HepG2 (cell line): ENCODE data around the gene CXADR. TPM values are rescaled to one million over a fixed set of nuclear protein-coding genes. Genes with fewer than 3 reads are reported as not detected.

Experiments used
- ARHGAP35 ChIP-seq: sonication (generic); formaldehyde crosslinking; IDR thresholded peaks from 2 replicates; pipeline ENCODE4 v1.9.0; 2022; ENCODE audit warnings: mild to moderate bottlenecking, inconsistent platforms, moderate library complexity, missing genetic modification reagents, borderline replicate concordance
- ELF3 ChIP-seq: IDR thresholded peaks from 2 replicates; pipeline ENCODE4 v1.6.1; 2016; ENCODE audit warnings: missing genetic modification reagents, missing compliant biosample characterization
- GTF3A ChIP-seq: sonication (generic); formaldehyde crosslinking; conservative IDR thresholded peaks from 2 replicates; pipeline ENCODE4 v1.4.0; 2020; ENCODE audit warnings: mild to moderate bottlenecking, missing genetic modification reagents
- KLF12 ChIP-seq: sonication (generic); formaldehyde crosslinking; IDR thresholded peaks from 2 replicates; pipeline ENCODE4 v1.4.0; 2020; ENCODE audit warnings: missing genetic modification reagents, borderline replicate concordance
- KLF16 ChIP-seq, 2 experiments: sonication (generic) in 1 of 2; formaldehyde crosslinking in 1 of 2; IDR thresholded peaks; 2 replicates each; pipeline versions ENCODE4 v1.6.1 to v1.8.0; 2016 to 2023; ENCODE audit warnings: missing genetic modification reagents in 2 of 2, missing compliant biosample characterization in 1 of 2
- NONO ChIP-seq, 2 experiments: fragments of 450-650 bp in 1 of 2; sonication (generic) in 1 of 2; formaldehyde crosslinking in 1 of 2; IDR thresholded peaks in 1 of 2; conservative IDR thresholded peaks in 1 of 2; 2 replicates each; pipeline versions ENCODE4 v1.6.1 to v1.8.0; 2017 to 2022; ENCODE audit warnings: mild to moderate bottlenecking in 1 of 2, missing genetic modification reagents in 1 of 2, moderate library complexity in 1 of 2
- SIN3A ChIP-seq: IDR thresholded peaks from 2 replicates; pipeline ENCODE4 v1.6.1; 2011; ENCODE audit warnings: low read depth, mild to moderate bottlenecking, control low read depth, low read length, borderline replicate concordance
- STAG1 ChIP-seq: sonication (generic); formaldehyde crosslinking; IDR thresholded peaks from 2 replicates; pipeline ENCODE4 v1.4.0; 2020; ENCODE audit warnings: missing genetic modification reagents
- ZFP62 ChIP-seq: sonication (generic); formaldehyde crosslinking; IDR thresholded peaks from 2 replicates; pipeline ENCODE4 v1.4.0; 2020; ENCODE audit warnings: missing genetic modification reagents
- ZNF547 ChIP-seq: sonication (generic); formaldehyde crosslinking; IDR thresholded peaks from 2 replicates; pipeline ENCODE4 v1.5.1; 2020; ENCODE audit warnings: mild to moderate bottlenecking, missing genetic modification reagents
- polyA plus RNA-seq, 8 experiments: library from polyadenylated mRNA; depleted of rRNA in 3 of 8; stranded (reverse) in 7 of 8; unstranded in 1 of 8; fragments of >200 nt; fragmentation: Illumina TruSeq in 4 of 8; extraction: Trizol in 4 of 8; gene quantifications; 2 replicates each; pipeline versions ENCODE4 v1.2.1 to v1.2.3, GENCODE V29; 2011 to 2016; ENCODE audit warnings: low read depth in 4 of 8, missing spikeins in 1 of 8, mixed read lengths in 1 of 8; ENCODE audit not compliant: insufficient read depth in 1 of 8
- total RNA-seq, 5 experiments: library from RNA; depleted of rRNA; stranded (reverse); fragments of >200 nt; fragmentation: Illumina TruSeq; extraction: Trizol; gene quantifications; 2 replicates each; pipeline ENCODE4 v1.2.3, GENCODE V29; 2016; ENCODE audit warnings: low read depth in 1 of 5
- TF ChIP-seq, protein P1 (sequence below): sonication (generic); formaldehyde crosslinking; IDR thresholded peaks from 2 replicates; pipeline ENCODE4 v1.4.0; 2020; ENCODE audit warnings: mild to moderate bottlenecking, missing genetic modification reagents
- TF ChIP-seq, protein P2 (sequence below): sonication (generic); formaldehyde crosslinking; conservative IDR thresholded peaks from 2 replicates; pipeline ENCODE4 v1.4.0; 2020; ENCODE audit warnings: missing genetic modification reagents
- TF ChIP-seq, protein P3 (sequence below): sonication (generic); formaldehyde crosslinking; IDR thresholded peaks from 2 replicates; pipeline ENCODE4 v1.5.1; 2020; ENCODE audit warnings: mild to moderate bottlenecking, missing genetic modification reagents

CXADR gene
- total and polyA plus RNA-seq, 2 of the 13 experiments (the other 11 are each of a cell fraction or from before 2014, with no cell fraction given), result 86.8 to 110 TPM

DNA sequence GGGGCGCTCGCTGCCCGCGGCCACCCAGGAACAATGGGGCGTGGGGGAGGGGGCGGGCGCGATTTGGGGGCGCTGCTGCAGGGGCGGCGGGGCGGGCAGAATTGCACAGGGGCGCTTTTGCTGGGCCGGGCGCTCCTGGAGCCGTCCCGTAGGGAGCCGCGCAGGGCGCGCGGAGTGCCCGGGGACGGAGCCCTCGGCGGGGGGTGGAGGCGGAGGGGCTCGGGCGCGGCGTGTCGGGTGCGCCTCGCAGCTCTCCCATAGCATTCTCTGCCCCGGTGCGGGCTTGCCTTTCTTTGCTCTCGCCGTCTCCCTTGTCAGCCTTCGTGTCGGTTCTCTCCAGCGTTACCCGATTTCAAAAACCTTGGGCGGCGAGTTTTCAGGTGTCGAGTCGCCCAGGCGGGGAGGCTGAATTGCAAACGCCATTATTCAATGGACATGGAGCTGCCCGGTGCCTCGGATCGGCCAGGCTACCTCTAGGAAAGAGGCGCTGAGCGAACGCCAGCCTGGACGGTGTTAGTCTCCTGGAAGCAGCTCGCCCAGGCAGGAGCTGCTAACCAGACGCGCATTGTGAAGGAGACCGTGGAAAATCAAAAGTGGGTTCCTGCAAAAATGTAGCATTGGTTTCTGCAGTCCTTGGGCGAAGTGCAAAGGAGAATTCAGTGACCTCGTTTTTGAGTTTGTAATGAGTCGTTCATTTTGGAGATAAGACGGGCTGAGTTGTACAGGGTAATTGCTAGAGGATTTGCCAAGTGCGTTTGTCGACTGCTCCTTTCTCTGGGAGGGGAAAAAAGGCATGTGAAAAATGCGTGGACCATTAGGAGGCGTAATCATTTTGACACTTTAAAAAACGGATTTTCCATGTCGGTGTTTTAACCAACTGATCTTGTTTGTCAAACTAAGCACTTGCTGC is 626 bp downstream of the CXADR start (continued):
- TF ChIP-seq, protein P1, sequence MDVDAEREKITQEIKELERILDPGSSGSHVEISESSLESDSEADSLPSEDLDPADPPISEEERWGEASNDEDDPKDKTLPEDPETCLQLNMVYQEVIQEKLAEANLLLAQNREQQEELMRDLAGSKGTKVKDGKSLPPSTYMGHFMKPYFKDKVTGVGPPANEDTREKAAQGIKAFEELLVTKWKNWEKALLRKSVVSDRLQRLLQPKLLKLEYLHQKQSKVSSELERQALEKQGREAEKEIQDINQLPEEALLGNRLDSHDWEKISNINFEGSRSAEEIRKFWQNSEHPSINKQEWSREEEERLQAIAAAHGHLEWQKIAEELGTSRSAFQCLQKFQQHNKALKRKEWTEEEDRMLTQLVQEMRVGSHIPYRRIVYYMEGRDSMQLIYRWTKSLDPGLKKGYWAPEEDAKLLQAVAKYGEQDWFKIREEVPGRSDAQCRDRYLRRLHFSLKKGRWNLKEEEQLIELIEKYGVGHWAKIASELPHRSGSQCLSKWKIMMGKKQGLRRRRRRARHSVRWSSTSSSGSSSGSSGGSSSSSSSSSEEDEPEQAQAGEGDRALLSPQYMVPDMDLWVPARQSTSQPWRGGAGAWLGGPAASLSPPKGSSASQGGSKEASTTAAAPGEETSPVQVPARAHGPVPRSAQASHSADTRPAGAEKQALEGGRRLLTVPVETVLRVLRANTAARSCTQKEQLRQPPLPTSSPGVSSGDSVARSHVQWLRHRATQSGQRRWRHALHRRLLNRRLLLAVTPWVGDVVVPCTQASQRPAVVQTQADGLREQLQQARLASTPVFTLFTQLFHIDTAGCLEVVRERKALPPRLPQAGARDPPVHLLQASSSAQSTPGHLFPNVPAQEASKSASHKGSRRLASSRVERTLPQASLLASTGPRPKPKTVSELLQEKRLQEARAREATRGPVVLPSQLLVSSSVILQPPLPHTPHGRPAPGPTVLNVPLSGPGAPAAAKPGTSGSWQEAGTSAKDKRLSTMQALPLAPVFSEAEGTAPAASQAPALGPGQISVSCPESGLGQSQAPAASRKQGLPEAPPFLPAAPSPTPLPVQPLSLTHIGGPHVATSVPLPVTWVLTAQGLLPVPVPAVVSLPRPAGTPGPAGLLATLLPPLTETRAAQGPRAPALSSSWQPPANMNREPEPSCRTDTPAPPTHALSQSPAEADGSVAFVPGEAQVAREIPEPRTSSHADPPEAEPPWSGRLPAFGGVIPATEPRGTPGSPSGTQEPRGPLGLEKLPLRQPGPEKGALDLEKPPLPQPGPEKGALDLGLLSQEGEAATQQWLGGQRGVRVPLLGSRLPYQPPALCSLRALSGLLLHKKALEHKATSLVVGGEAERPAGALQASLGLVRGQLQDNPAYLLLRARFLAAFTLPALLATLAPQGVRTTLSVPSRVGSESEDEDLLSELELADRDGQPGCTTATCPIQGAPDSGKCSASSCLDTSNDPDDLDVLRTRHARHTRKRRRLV (CRISPR knock-in tag), result 0 out of 2 replicates have a peak, but pooled peaks have one; percentile 35
- TF ChIP-seq SIN3A (0 out of 2 replicates have a peak, but pooled peaks have one; percentile 27), GTF3A (CRISPR knock-in tag) (no peak), KLF16 (CRISPR knock-in tag; IDR thresholded peaks at IDR 0.05) (no peak), ELF3 (CRISPR knock-in tag) (no peak), NONO (IDR thresholded peaks at IDR 0.05) (no peak), NONO (CRISPR knock-in tag; conservative IDR thresholded peaks at IDR 0.05) (no peak), KLF12 (CRISPR knock-in tag) (no peak), ZFP62 (CRISPR knock-in tag) (no peak), ARHGAP35 (CRISPR knock-in tag) (no peak), ZNF547 (0 out of 2 replicates have a peak, but pooled peaks have one; percentile 2), STAG1 (CRISPR knock-in tag) (no peak)
- TF ChIP-seq, protein P2, sequence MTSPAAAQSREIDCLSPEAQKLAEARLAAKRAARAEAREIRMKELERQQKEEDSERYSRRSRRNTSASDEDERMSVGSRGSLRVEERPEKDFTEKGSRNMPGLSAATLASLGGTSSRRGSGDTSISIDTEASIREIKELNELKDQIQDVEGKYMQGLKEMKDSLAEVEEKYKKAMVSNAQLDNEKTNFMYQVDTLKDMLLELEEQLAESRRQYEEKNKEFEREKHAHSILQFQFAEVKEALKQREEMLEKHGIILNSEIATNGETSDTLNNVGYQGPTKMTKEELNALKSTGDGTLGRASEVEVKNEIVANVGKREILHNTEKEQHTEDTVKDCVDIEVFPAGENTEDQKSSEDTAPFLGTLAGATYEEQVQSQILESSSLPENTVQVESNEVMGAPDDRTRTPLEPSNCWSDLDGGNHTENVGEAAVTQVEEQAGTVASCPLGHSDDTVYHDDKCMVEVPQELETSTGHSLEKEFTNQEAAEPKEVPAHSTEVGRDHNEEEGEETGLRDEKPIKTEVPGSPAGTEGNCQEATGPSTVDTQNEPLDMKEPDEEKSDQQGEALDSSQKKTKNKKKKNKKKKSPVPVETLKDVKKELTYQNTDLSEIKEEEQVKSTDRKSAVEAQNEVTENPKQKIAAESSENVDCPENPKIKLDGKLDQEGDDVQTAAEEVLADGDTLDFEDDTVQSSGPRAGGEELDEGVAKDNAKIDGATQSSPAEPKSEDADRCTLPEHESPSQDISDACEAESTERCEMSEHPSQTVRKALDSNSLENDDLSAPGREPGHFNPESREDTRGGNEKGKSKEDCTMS (CRISPR knock-in tag), result no peak
- TF ChIP-seq, protein P3, sequence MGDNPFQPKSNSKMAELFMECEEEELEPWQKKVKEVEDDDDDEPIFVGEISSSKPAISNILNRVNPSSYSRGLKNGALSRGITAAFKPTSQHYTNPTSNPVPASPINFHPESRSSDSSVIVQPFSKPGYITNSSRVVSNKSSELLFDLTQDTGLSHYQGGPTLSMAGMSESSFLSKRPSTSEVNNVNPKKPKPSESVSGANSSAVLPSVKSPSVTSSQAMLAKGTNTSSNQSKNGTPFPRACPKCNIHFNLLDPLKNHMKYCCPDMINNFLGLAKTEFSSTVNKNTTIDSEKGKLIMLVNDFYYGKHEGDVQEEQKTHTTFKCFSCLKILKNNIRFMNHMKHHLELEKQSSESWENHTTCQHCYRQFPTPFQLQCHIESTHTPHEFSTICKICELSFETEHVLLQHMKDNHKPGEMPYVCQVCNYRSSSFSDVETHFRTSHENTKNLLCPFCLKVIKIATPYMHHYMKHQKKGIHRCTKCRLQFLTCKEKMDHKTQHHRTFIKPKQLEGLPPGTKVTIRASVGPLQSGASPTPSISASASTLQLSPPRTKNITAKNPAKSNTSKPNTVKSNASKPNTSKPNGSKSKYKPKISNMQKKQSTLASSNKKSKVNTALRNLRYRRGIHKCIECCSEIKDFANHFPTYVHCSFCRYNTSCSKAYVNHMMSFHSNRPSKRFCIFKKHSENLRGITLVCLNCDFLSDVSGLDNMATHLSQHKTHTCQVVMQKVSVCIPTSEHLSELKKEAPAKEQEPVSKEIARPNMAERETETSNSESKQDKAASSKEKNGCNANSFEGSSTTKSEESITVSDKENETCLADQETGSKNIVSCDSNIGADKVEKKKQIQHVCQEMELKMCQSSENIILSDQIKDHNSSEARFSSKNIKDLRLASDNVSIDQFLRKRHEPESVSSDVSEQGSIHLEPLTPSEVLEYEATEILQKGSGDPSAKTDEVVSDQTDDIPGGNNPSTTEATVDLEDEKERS (CRISPR knock-in tag), result no peak
